ENCODE results near the gene CAPS2. TPM values are rescaled to one million over a fixed set of nuclear protein-coding genes. Genes with fewer than 3 reads are reported as not detected.

The CAPS2 gene
- total and polyA plus RNA-seq, 9 of the 15 experiments (the other 6 are each of a cell fraction or from before 2014, with no cell fraction given) = 0.10 to 0.82 (median 0.47) TPM; not detected in 1

DNA sequence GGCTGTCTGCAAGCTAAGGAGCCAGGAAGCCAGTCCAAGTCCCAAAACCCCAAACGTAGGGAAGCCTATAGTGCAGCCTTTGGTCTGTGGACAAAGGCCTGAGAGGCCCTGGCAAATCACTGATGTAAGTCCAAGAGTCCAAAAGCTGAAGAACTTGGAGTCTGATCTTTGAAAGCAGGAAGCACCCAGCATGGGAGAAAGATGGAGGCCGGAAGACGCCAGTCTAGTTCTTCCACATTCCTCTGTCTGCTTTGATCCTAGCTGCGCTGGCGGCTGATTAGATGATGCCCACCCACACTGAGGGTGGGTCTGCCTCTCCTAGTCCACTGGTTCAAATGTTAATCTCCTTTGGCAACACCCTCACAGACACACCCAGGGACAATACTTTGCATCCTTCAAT lies 58.5 kb downstream of the CAPS2 start:
- no peak overlapping the region for H3K9ac ChIP-seq (ENCODE audit: insufficient read depth in 1 of 2, low read depth in 2 of 2, low read length in 2 of 2)
- intact Hi-C loops (cut with micrococcal nuclease) (no loop called here), in situ Hi-C loops (cut with MboI) (no loop called here)
- FAIRE-seq (no peak), ATAC-seq (no peak), DNase-seq (ENCODE audit: extremely low read depth in 1 of 4, low spot score in 3 of 4) (no peak)
- H3K4me1 ChIP-seq (replicated peaks in 1 of 2; ENCODE audit: control insufficient read depth in 2 of 2, insufficient read depth in 2 of 2, low read length in 2 of 2) = no peaks in the 10 kb centered on the region
- no peaks in the 10 kb centered on the region for H3K79me2 ChIP-seq (ENCODE audit: control insufficient read depth, insufficient read depth, low read length)
- no peak overlapping the region for H3K27ac ChIP-seq (ENCODE audit: extremely low read depth, low read depth, low read length)
- no peaks in the 10 kb centered on the region for H3K27me3 ChIP-seq (ENCODE audit: control insufficient read depth in 2 of 2, insufficient read depth in 2 of 2, low read length in 2 of 2)
- CTCF ChIA-PET (ENCODE audit: low intra/inter-chr PET ratio) = no interaction called here
- BruUV-seq (replicated peaks) = no TSS peak
- H3K4me2 ChIP-seq (ENCODE audit: insufficient read depth, low read length) = no peak overlapping the region
- no peak overlapping the region for H3K4me3 ChIP-seq
- H3K9me3 ChIP-seq (replicated peaks; ENCODE audit: control insufficient read depth, insufficient read depth, low read depth, low read length) = no peaks in the 10 kb centered on the region
- H3K36me3 ChIP-seq (ENCODE audit: control insufficient read depth, insufficient read depth, low read length) = no peaks in the 10 kb centered on the region
- POLR2A ChIA-PET = no interaction called here
- no peaks in the 10 kb centered on the region for H4K20me1 ChIP-seq (replicated peaks; ENCODE audit: control insufficient read depth, insufficient read depth, low read length)
- WGBS (ENCODE audit: insufficient coverage, low coverage, missing lambda C conversion rate) = 0% methylated on average over 5 of the region's 5 CpGs
- no peaks in the 10 kb centered on the region for H3K9me1 ChIP-seq (ENCODE audit: control insufficient read depth, insufficient read depth, low read length)
- no peak overlapping the region for H2AFZ ChIP-seq (ENCODE audit: low read depth, low read length)
- TF ChIP-seq FOXM1 (IDR thresholded peaks at IDR 0.05; ENCODE audit: low read depth) (no peak), FOXM1 (CRISPR knock-in tag; IDR thresholded peaks at IDR 0.05; ENCODE audit: low read depth) (no peak), RBM39 (optimal IDR thresholded peaks at IDR 0.05; ENCODE audit: low read depth, low read length) (no peak), ZNF76 (CRISPR knock-in tag; IDR thresholded peaks at IDR 0.05; ENCODE audit: borderline replicate concordance) (no peak), ETS2 (tag; IDR thresholded peaks at IDR 0.05; ENCODE audit: borderline replicate concordance, poor library complexity, severe bottlenecking) (no peak), MCM3 (IDR thresholded peaks at IDR 0.05) (no peak), SRF (CRISPR knock-in tag; IDR thresholded peaks at IDR 0.05) (no peak)
- TF ChIP-seq, protein P1, sequence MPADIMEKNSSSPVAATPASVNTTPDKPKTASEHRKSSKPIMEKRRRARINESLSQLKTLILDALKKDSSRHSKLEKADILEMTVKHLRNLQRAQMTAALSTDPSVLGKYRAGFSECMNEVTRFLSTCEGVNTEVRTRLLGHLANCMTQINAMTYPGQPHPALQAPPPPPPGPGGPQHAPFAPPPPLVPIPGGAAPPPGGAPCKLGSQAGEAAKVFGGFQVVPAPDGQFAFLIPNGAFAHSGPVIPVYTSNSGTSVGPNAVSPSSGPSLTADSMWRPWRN (IDR thresholded peaks at IDR 0.05; ENCODE audit: low read depth) = no peak
- TF ChIP-seq, protein P2, sequence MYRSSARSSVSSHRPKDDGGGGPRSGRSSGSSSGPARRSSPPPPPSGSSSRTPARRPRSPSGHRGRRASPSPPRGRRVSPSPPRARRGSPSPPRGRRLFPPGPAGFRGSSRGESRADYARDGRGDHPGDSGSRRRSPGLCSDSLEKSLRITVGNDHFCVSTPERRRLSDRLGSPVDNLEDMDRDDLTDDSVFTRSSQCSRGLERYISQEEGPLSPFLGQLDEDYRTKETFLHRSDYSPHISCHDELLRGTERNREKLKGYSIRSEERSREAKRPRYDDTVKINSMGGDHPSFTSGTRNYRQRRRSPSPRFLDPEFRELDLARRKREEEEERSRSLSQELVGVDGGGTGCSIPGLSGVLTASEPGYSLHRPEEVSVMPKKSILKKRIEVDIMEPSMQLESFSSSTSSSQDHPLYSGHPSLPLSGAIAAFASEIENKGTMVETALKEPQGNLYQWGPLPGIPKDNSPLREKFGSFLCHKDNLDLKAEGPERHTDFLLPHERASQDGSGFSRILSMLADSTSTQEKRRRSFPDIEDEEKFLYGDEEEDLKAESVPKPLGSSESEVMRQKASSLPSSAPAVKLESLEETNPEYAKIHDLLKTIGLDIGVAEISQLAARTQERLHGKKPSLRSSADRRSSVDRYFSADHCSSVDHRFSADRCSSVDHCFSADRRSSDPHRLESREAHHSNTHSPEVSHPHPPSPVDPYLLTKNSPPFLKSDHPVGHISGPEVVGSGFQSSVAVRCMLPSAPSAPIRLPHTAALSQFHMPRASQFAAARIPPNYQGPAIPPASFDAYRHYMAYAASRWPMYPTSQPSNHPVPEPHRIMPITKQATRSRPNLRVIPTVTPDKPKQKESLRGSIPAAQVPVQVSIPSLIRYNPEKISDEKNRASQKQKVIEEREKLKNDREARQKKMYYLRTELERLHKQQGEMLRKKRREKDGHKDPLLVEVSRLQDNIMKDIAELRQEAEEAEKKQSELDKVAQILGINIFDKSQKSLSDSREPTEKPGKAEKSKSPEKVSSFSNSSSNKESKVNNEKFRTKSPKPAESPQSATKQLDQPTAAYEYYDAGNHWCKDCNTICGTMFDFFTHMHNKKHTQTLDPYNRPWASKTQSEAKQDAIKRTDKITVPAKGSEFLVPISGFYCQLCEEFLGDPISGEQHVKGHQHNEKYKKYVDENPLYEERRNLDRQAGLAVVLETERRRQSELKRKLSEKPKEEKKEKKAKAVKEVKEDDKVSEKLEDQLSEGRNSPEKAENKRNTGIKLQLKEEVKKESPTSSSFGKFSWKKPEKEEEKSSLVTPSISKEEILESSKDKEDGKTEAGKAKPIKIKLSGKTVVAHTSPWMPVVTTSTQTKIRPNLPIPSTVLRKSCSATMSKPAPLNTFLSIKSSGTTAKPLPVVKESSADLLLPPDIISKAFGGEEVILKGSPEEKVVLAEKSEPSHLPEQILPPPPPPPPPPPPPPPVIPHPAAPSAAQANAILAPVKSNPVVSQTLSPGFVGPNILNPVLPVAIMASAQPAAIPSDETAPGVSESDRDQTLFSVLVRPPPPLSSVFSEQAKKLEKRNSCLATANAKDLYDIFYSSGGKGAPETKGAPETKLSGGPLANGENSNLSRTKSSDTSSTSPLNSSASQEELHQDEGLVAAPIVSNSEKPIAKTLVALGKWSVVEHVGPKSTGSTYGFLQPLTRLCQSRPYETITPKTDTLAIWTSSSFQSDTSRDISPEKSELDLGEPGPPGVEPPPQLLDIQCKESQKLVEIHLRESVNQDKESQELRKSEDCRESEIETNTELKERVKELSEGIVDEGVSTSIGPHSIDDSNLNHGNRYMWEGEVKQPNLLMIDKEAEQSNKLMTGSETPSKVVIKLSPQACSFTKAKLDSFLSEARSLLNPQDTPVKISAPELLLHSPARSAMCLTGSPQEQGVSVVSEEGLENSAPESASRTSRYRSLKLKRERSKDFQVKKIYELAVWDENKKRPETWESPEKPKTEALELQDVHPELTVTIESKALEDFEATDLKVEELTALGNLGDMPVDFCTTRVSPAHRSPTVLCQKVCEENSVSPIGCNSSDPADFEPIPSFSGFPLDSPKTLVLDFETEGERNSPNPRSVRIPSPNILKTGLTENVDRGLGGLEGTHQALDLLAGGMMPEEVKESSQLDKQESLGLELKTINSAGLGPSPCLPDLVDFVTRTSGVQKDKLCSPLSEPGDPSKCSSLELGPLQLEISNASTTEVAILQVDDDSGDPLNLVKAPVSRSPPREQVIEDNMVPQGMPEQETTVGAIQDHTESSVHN (IDR thresholded peaks at IDR 0.05; ENCODE audit: borderline replicate concordance in 1 of 2, low read depth in 1 of 2) = no peak
- TF ChIP-seq, protein P3, sequence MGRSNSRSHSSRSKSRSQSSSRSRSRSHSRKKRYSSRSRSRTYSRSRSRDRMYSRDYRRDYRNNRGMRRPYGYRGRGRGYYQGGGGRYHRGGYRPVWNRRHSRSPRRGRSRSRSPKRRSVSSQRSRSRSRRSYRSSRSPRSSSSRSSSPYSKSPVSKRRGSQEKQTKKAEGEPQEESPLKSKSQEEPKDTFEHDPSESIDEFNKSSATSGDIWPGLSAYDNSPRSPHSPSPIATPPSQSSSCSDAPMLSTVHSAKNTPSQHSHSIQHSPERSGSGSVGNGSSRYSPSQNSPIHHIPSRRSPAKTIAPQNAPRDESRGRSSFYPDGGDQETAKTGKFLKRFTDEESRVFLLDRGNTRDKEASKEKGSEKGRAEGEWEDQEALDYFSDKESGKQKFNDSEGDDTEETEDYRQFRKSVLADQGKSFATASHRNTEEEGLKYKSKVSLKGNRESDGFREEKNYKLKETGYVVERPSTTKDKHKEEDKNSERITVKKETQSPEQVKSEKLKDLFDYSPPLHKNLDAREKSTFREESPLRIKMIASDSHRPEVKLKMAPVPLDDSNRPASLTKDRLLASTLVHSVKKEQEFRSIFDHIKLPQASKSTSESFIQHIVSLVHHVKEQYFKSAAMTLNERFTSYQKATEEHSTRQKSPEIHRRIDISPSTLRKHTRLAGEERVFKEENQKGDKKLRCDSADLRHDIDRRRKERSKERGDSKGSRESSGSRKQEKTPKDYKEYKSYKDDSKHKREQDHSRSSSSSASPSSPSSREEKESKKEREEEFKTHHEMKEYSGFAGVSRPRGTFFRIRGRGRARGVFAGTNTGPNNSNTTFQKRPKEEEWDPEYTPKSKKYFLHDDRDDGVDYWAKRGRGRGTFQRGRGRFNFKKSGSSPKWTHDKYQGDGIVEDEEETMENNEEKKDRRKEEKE (IDR thresholded peaks at IDR 0.05; ENCODE audit: borderline replicate concordance in 1 of 2, control insufficient read depth in 1 of 2, low read depth in 2 of 2, low read length in 1 of 2) = no peak
